Activated effector memory CD4-positive, alpha-beta T cell treated with Interleukin-2 at 50 U/mL for 16 hours (primary cell): ENCODE results near the gene TNS2.
"Not testable (repeated sequence)": the region's sequence is repeated elsewhere in the genome, so short reads cannot be mapped to it uniquely, and the experiment has no call there.

Experiments
- DNase-seq: peaks from one replicate; pipeline ENCODE4 v3.0.0-alpha.2; 2020

TNS2 gene

DNA sequence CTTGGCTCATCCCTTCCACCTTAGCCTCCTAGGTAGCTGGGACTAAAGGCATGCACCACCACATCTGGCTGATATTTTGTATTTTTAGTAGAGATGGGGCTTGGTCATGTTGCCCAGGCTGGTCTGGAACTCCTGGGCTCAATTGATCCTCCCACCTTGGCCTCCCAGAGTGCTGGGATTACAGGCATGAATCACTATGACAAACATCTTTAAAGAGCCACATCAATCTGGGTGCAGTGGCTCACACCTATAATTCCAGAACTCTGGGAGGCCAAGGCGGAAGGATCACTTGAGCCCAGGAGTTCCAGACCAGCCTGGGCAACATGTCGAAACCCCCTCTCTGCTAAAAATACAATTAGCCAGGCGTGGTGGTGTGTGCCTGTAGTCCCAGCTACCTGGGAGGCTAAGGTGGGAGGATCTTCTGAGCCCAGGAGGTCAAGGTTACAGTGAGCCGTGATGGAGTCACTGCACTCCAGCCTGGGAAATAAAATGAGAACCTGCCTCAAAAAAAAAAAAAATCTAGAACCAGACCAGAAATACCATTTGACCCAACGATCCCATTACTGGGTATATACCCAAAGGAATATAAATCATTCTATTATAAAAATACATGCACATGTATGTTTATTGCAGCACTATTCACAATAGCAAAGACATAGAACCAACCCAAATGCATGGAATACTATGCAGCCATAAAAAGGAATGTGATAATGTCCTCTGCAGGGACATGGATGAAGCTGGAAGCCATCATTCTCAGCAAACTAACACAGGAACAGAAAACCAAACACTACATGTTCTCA is 45.1 kb downstream of the TNS2 start:
- not testable (repeated sequence) for DNase-seq

DNA sequence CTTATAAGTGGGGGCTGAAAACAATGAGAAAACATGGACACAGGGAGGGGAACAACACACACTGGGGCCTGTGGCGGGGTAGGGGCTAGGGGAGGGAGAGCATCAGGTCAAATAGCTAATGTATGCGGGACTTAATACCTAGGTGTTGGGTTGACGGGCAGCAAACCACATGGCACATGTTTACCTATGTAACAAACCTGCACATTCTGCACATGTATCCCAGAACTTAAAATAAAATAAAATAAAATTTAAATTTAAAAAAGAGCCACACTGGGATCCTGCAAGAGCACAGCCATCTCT is 45.7 kb downstream of the TNS2 start:
- not testable (repeated sequence) for DNase-seq

DNA sequence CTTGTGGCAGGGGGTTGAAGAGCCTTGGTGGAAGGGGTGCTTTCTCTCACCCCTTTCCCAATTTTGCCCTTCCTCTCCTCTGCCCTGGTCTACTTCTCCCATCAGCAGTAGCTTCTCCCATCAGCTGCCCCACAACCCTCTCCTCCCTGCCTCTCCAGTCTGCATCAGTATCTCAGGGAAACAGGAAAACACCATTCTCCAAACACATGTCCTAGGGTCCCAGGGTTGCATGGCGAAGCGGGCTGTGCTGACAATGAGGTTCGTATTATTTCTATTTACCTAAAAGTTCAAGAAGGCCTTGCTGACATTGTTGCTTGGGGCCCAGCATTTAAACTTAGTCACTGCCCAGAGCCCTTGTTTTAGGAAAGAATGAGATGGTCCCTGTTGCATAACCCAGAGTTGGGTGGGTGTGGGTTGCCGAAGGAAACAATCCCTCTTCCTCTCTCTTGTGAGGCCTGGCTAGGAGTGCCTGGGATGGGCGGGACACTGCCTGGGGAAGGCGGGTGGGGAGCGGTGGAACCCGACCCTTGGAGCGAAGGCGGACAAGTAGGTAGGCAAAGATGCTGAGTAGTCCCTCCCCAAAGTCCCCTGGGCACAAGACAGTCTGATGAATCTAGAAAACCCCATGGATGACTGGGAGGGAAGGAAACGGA is 46.4 kb downstream of the TNS2 start:
- no peak for DNase-seq

DNA sequence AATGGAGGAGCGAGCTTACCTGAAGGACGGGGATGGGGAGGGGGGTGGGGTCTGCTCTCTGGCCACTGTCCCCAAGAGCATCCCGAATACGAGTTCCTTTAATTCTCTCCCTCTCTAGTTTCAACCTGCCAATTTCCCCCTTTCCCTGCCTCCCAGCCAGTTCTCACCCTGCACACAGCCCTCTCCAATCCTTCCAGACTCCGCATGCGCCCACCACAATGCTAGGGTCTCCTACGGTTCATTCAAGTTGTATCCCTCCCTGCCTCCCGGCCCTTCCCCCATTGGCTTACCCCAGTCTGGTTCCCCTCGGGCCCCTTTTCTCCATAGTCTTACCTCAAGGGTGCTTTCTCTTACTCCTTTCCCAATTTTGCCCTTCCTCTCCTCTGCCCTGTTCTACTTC is 46.9 kb downstream of the TNS2 start:
- no peak for DNase-seq

DNA sequence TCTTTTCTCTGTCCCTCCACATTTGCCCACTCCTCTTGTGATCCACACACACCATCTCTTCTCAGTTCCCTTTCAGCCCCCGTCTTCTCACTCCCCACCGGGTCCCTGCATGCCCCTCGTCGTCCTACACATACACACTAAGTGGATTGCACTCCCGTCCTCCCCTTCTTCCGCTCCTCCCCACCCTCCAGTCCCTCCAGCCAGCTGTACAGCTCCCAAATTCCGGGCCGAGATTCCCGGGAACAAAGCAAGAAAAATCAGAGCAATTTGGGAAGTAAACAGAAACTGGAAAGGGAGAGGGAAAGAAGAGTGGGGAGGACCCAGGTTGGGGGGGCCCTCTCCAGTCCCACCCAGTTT is 47.3 kb downstream of the TNS2 start:
- no peak for DNase-seq

DNA sequence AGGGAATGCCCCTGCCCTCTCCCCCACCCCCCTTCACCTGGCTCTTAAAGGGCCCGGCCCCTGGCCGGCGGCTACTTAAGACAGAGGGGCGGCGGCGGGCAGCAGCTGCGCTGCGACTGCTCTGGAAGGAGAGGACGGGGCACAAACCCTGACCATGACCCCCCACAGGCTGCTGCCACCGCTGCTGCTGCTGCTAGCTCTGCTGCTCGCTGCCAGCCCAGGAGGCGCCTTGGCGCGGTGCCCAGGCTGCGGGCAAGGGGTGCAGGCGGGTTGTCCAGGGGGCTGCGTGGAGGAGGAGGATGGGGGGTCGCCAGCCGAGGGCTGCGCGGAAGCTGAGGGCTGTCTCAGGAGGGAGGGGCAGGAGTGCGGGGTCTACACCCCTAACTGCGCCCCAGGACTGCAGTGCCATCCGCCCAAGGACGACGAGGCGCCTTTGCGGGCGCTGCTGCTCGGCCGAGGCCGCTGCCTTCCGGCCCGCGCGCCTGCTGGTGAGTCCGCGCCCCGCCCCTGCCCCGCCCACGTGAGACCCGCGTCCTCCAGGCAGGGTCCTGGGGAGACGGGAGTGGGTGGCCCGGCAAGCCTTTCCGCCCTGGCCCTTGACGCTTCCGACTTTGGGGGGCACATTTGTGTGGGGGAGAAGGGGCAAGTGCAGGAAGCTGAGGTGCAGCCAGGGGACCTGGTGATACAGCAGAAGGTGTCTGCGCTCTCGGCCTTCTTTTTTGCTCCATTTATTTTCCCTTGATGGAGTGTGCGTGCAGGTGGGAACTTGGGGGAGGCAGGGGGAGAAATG is 47.9 kb downstream of the TNS2 start, which contains the start of gene IGFBP6:
TSS of gene IGFBP6 (plus strand) at position 104 of the 790 bp plus-strand sequence. CDS start at position 155, 51 bp downstream.
- peak; percentile 53 for DNase-seq

DNA sequence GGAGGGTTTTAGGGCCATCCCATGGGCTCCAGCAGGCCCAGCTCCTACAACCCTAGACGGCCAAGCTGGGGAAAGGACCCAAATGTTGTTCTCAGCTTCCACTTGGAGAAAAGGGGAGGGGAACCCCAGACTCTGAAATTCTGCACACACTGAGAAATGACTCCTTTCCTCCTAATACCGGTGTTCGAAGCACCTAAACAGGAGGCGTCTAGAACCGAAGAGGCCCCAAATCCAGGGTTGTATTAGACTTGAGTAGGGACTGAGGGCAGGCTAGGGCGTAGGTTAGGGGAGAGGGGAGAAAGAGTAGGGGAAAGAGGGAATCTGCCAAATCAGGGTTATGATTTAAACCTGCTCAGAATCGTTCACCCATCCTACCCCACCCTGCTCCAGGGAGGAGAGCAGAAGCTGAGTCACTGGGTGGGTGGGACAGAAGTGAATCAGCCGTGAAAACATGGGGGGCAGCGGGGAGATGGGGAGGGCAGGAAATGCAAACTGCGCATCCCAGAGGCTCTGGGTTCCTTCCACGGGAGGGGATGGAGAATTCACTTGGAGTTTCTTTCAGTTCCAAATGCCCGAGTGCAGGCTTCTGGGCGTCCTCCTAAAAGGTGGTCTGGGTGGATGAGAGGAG is 48.6 kb downstream of the TNS2 start:
- no peak for DNase-seq

DNA sequence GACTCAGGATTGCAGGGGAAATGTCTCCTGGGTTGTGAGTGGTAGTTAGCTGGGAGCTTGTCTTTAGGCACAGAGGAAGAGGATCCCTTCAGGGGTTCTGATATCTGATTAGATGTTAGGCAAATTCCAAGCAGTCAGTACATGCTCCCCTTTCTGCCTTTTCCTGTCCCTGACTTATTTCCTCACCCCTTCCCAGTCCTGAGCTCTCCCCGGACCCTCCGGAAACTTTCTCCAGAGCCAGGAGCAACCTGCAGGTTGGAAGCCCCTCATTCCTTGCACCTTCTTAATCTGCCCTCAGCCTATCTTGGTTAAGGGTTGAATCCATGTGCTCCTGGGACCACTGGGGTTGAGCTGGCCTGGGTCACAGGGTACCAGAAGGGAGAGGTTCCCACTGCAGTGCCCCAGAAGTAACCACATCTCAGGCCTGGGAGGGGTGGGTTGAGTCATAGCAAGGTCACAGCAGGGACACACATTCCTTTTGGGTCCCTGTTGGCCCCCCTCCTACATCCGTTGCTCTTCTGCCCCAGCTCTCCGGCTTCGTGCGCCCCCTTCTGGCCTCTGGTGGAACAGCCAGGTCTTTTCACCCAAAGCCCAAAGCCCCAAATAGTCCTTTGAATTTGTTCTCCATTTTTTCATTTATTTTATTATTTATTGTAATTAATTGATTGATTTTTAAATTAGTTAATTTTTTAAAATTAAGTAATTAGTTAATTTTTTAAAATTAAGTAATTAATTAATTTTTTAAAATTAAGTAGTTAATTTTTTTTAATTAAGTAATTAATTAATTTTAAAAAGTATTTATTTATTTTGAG is 49.4 kb downstream of the TNS2 start:
- peak; percentile 82 for DNase-seq

DNA sequence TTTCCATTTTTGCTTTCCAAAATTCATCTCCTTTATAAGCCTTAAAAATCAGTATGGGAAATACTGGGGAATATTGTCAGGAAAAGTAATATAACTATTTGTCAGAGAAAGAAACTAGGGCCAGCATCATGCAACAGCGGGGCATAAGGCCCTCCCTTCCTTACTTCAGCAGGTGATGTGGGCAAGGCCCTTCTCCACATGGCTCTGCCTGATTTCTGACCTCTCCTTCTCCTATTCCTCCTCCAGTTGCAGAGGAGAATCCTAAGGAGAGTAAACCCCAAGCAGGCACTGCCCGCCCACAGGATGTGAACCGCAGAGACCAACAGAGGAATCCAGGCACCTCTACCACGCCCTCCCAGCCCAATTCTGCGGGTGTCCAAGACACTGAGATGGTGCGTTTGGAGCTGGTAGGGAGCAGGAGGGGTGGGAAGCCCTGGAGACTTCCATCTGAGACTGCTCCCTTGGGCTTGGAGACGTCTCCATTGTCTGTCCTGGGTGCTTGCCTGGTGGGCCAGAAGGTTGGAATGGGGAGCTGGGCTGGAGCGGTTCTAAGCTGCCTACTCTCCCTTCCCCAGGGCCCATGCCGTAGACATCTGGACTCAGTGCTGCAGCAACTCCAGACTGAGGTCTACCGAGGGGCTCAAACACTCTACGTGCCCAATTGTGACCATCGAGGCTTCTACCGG is 50.7 kb downstream of the TNS2 start:
- DNase-seq, result no peak

DNA sequence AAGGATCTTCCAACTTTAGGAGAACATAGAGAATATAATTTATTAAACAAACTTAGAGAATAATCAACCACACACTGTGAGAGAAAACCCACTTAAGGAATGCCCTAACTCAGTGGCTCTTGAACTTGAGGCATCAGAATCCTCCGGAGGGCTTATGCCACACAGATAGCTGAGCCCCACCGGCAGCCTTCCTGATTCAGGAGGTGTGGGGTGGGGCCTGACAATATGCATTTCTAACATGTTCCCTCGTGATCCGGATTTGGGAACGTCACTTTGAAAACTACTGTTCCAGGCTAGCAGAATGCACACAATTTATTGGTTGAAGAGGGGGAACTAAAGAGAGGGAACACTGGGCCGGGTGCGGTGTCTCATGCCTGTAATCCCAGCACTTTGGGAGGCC is 51.4 kb downstream of the TNS2 start:
- DNase-seq, result no peak

DNA sequence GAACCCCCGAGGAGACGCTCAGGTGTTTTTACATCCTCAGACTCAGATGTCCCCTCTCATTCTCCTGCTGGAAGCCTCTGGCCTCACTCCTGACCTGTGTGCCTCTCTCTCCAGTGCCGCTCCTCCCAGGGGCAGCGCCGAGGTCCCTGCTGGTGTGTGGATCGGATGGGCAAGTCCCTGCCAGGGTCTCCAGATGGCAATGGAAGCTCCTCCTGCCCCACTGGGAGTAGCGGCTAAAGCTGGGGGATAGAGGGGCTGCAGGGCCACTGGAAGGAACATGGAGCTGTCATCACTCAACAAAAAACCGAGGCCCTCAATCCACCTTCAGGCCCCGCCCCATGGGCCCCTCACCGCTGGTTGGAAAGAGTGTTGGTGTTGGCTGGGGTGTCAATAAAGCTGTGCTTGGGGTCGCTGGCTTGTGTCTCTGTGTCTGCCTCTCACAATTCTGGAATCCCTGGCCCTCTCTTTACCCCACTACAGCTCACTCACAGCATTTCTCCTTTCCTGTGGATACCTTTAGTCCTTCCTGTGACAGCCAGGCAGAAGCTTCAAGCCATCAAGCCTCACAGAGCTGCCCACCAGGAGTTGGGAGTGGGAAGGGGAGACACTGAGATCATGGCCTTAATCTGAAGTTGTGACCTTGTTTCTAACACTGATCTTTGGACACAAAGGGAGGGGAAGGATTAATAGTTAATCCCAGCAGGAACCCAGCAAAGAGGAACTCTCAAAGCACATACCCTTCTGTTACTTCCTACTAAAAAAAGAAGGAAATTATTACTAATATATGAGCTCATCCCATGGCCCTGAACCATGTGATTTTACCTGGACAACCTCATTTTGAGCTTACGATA is 52.3 kb downstream of the TNS2 start:
- no peak for DNase-seq

DNA sequence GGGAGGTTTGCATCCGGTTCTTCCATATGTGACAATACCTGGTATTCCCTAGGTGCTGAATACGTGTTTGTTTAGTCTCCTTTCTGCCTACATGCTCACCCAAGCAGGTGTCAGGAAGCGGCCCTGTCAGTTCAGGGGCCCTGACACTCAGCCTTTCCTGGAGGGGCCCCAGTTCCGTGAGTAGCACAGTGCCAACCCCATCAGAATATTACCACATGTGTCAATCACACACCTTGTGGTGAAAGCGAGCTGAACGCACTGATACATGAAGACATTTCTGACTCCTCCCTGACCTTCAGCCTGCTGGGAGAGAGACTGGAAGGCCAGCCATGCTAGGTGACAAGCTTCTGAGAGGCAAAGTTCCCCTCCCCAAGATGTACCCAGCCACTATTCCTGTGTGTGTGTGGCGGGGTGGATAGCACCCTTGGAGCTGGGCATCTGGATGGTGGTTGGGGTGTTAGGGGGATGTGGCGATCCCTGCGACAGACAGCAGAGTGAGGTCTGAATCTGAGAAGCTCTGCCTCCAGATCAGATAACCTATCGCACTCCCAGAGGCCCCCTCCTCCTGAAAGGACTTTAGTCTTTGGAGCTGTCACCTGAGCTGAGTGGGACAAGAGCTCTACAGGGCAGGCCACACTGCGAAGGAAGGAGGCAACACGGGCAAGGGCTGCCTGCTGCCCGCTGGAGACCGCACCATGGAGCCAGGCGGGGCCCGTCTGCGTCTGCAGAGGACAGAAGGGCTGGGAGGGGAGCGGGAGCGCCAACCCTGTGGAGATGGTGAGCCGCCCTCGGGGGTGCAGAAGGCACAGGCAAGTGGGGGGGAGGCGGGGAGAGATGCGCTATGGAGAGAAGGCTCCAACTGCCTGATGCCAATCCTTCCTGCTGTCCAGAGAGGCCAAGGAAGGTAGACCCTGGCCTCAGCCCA is 53.3 kb downstream of the TNS2 start, which contains the start of gene SOAT2:
TSS of gene SOAT2 (plus strand) at position 604 of the 925 bp plus-strand sequence. CDS start at position 696, 92 bp downstream.
- peak; percentile 44 for DNase-seq

DNA sequence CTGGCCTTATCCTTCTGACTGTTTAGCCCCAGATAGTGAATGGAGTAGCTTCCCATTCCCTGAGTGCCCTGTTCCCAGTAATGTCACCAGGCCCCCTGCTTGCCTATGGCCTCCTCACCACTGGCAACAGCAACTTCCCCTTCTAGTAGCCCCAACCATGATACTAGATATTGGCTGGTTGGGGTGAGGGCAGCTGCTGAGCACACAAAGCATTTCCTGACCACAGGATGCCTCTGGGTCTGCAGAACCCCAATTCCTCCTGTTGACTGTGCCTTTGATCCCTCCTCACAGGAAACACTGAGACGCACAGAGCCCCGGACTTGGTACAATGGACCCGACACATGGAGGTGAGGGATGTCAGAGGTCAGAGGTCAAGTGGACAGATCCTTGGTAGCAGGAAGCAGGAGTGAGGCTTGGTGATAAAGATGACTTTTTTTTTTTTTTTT is 54.0 kb downstream of the TNS2 start:
- no peak for DNase-seq

DNA sequence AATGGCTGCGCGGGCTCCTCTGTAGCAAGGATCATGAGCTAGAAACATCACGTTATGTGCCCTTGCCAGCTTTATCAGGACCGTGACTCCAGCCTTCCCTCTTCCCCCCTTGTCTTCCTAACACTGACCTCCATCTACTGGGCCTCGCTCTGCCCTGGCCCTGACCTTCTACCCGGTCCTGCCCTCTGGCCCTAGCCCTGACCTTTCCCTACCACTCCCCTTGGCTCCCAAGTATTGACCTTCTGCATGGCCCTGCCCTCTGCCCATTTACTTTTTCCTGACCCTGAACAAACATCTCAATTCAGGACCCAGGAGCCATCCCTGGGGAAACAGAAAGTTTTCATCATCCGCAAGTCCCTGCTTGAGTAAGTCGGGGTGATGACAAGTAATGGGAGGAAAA is 55.4 kb downstream of the TNS2 start:
- no peak for DNase-seq

DNA sequence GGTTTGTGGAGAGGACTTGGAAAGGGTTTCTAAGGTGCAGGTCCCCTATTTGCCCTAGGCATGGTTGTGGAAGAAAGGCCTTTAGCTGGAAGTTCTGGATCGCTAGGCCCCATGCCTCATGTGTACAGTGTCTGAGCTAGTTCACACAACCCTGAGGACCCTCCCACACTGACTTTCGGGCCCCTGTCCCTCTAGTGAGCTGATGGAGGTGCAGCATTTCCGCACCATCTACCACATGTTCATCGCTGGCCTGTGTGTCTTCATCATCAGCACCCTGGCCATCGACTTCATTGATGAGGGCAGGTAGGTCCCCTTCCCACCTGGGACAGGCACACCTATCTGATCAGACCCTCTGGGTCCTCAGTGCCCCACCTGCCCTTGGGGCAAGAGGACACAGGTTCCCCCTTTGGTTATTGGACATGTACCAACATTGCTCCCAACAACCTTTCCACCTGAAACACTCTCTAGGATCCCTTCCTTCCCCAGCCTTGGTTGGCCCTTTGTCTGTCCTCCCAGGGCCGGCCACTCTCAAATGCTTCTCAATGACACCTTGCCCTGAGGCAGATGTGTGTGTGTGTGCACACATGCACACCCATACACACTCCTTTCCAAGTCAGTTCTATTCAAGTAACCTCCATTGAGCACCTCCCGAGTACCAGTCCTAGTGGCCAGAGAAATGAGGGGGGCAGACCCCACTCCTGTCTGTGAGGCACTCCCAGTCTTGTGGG is 56.0 kb downstream of the TNS2 start:
- no peak for DNase-seq

DNA sequence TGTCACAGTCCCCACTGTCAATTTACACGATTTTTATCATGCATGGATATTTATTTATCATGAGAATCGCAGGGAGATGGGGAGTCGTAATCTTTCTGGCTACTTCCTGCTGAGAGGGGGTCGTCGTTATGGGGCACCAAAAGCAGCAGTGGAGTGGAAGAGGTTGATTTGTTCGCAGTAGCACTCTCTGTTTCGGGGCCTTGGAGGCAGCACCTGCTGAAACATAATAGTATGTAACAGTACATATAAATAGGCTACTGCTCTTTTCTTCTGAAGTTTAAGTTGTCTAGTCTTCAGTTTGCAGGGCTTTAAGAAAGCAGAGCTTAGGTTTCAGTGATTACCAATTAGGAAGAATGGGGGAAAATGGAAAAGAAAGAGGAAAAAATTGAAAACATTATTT is 57.3 kb downstream of the TNS2 start:
- no peak for DNase-seq

DNA sequence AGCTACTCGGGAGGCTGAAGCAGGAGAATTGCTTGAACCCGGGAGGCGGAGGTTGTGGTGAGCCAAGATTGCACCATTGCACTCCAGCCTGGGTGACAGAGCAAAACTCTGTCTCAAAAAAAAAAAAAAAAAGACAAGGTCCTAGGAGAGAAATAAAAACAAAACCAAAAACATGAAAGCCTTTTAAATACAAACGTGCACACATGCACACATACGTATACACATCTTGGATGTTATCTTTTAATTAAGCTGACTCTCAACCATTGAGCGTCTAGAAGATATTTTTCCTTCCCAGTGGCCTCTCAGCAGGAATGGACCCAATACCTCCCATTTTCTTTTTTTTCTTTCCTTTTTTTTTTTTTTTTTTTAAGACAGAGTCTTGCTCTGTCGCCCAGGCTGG is 62.6 kb downstream of the TNS2 start:
- not testable (repeated sequence) for DNase-seq

DNA sequence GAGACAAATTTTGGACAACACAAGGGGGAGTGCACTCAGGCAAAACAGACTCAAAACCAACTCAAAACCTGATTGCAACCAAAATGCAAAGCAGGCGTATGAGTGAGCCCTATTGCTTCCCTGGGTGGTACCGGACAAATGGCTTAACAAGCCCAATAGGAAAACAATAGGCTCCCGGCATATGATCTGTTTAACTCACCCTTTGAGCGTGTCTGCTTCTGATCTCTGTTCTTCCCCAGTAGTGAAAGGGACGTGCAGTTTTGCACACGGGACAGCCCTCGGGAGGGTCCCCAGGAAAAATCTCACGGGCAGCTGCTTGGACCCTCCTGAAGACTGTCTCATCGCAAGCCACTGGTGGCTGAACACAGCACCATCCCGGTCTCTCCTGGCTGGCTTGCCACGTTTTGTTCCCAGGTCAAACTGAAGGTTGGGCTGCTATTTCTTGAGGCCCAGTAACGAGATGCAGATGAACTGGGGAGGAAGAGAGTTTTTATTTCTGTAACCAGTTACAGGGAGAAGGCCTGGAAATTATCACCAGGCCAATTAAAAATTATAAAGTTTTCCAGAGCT is 63.4 kb downstream of the TNS2 start:
- DNase-seq, result no peak

DNA sequence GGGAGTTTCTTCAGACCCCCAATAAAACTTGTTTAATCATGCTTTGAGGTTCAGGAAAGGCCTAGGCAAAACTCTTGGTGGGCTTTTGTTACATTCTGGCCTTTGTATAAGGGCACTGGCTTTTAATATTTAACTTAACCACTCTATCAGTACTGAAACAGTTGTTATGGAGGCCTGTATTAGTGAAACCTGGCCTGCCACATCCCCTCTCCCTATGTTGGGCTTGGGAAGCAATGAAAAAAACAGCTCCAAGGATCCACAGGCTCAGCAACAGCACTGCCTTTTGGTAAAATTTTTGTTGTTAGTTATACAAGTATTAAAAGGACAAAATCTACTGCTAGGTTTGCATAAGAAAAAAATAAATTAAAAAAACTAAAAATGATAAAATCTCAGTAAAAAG is 64.1 kb downstream of the TNS2 start:
- DNase-seq, result no peak
